Measurements from ENCODE around the gene IMPDH1. TPM values are rescaled to one million over a fixed set of nuclear protein-coding genes. Genes with fewer than 3 reads are reported as not detected.

Gene IMPDH1
- total RNA-seq, 2 experiments from 2014 or later: 26.5 to 27.0 TPM

DNA sequence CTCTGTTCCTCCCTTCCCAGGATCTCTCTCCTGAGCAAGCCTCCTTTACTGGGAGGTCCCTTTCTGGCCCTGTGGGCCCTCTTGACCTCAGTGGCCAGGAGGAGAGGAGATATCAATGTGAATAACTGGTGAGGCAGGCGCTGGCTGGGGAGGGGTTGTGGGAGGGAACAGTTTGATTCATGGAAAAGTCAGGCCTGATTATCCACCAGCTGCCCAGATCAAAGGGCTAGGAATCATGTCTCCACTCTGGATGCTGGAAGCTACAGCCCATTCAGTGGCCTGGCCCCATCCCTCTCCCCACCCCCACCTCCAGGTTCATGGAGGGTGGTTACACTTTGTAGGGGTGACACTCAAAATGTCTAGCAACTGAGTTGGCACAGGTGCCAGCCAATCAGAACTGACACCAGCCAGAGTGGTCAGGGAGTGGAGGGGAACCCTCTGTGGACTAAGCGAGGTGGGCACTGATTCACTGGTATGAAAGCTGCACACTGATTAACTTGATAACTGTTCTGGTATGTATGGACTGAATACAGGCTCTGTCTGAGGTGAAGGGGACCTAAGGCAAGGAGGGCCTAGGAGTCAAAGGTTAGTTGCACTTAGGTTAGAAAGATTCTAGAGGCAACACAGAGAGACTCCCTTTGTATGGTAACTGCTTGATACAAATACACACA lies 53.1 kb downstream of the IMPDH1 start:
- H3K9me3 Mint-ChIP-seq: no peaks in the 10 kb centered on the region
- H3K36me3 ChIP-seq (ENCODE audit: insufficient read depth, low read length): no peaks in the 10 kb centered on the region
- peaks cover 0 to 4% of the 10 kb centered on the region in 2 experiments for H3K9me3 ChIP-seq (ENCODE audit: control insufficient read depth in 1 of 2, insufficient read depth in 1 of 2, low read length in 2 of 2)
- H3K4me1 ChIP-seq (ENCODE audit: insufficient read depth, low read length): peaks cover 21% of the 10 kb centered on the region
- no peak overlapping the region for H3K27ac ChIP-seq (ENCODE audit: low read depth in 1 of 2, low read length in 2 of 2)
- intact Hi-C loops (cut with DNase I, micrococcal nuclease): no loop called here
- peaks cover 12% of the 10 kb centered on the region for H3K4me1 Mint-ChIP-seq (ENCODE audit: low read depth)
- H3K4me3 Mint-ChIP-seq: no peak overlapping the region
- no peak for TF ChIP-seq CTCF (IDR thresholded peaks at IDR 0.05)
- ATAC-seq (ENCODE audit: poor library complexity) (no peak), DNase-seq (no peak)
- H3K27ac Mint-ChIP-seq: no peak overlapping the region
- H3K4me3 ChIP-seq (ENCODE audit: low read length): no peak overlapping the region
- peaks cover 19 to 22% of the 10 kb centered on the region in 2 experiments for H3K27me3 ChIP-seq (ENCODE audit: control insufficient read depth in 1 of 2, insufficient read depth in 2 of 2, low read length in 2 of 2)
- CTCF ChIA-PET: interaction anchor here (1.6 kb wide), 1 partner anchor 30 kb away, joined by 10 read pairs; no protein-coding TSS in a partner anchor
- H3K27me3 Mint-ChIP-seq: peaks cover 37% of the 10 kb centered on the region
- H3K36me3 Mint-ChIP-seq (ENCODE audit: low read depth): no peaks in the 10 kb centered on the region
- POLR2A ChIA-PET: interaction anchor here (1.4 kb wide), 1 partner anchor 13 kb away, joined by 3 read pairs; the partner anchor contains the start of gene RBM28

GRCh38 chr7:128353610-128354009 lies 56.2 kb downstream of the IMPDH1 start:
- H3K4me3 Mint-ChIP-seq: peak overlapping the region; percentile 61
- POLR2A ChIA-PET: no interaction called here
- H3K36me3 ChIP-seq (ENCODE audit: insufficient read depth, low read length): no peaks in the 10 kb centered on the region
- peaks cover 14% of the 10 kb centered on the region for H3K4me1 ChIP-seq (ENCODE audit: insufficient read depth, low read length)
- TF ChIP-seq CTCF (IDR thresholded peaks at IDR 0.05): no peak
- H3K4me1 Mint-ChIP-seq (ENCODE audit: low read depth): peaks cover 6% of the 10 kb centered on the region
- ATAC-seq (ENCODE audit: poor library complexity) (no peak), DNase-seq (no peak)
- H3K27me3 Mint-ChIP-seq: peaks cover 41% of the 10 kb centered on the region
- peaks cover 0 to 11% of the 10 kb centered on the region in 2 experiments for H3K9me3 ChIP-seq (ENCODE audit: control insufficient read depth in 1 of 2, insufficient read depth in 1 of 2, low read length in 2 of 2)
- no peak overlapping the region for H3K27ac Mint-ChIP-seq
- no peaks in the 10 kb centered on the region for H3K36me3 Mint-ChIP-seq (ENCODE audit: low read depth)
- intact Hi-C loops (cut with DNase I, micrococcal nuclease): loop anchor here in 1 of 2 experiments (5.0 kb wide), 1 partner anchor 694 kb away; no protein-coding TSS in a partner anchor
- no peak overlapping the region for H3K4me3 ChIP-seq (ENCODE audit: low read length)
- no peaks in the 10 kb centered on the region for H3K9me3 Mint-ChIP-seq
- H3K27me3 ChIP-seq (ENCODE audit: control insufficient read depth in 1 of 2, insufficient read depth in 2 of 2, low read length in 2 of 2): peaks cover 17 to 29% of the 10 kb centered on the region in 2 experiments
- CTCF ChIA-PET: interaction anchor here (1.3 kb wide), 1 partner anchor 34 kb away, joined by 7 read pairs; no protein-coding TSS in a partner anchor
- H3K27ac ChIP-seq (ENCODE audit: low read depth in 1 of 2, low read length in 2 of 2): no peak overlapping the region

DNA sequence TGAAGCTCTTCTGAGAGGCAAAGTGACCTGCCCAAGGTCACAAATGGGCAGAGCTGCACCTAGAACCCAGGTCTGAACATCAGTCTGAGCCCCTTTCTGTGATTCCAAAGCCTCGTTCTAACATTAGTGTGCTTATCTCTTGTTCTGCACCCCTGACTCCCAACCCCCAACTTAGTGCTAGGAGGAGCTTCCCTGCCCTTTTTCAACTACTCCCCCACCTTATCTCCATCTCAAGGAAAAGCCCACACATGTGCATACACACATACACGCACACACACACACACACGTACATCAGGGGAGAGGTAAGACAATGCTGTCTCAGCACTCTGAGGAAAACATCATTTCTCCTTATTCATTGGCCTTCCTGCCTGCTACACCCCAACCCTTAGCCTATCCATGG lies 56.6 kb downstream of the IMPDH1 start:
- TF ChIP-seq CTCF (IDR thresholded peaks at IDR 0.05): no peak
- Histone ChIP-seq H3K27ac (ENCODE audit: low read depth in 1 of 2, low read length in 2 of 2) (no peak overlapping the region), H3K36me3 (ENCODE audit: insufficient read depth, low read length) (no peaks in the 10 kb centered on the region), H3K9me3 (ENCODE audit: control insufficient read depth in 1 of 2, insufficient read depth in 1 of 2, low read length in 2 of 2) (peaks cover 0 to 11% of the 10 kb centered on the region in 2 experiments), H3K4me1 (ENCODE audit: insufficient read depth, low read length) (peaks cover 14% of the 10 kb centered on the region), H3K27me3 (ENCODE audit: control insufficient read depth in 1 of 2, insufficient read depth in 2 of 2, low read length in 2 of 2) (peaks cover 17 to 29% of the 10 kb centered on the region in 2 experiments), H3K4me3 (ENCODE audit: low read length) (no peak overlapping the region)
- no peak overlapping the region for H3K27ac Mint-ChIP-seq
- CTCF ChIA-PET: interaction anchor here (1.3 kb wide), 1 partner anchor 34 kb away, joined by 7 read pairs; no protein-coding TSS in a partner anchor
- DNase-seq (no peak), ATAC-seq (ENCODE audit: poor library complexity) (no peak)
- POLR2A ChIA-PET: no interaction called here
- peaks cover 6% of the 10 kb centered on the region for H3K4me1 Mint-ChIP-seq (ENCODE audit: low read depth)
- H3K36me3 Mint-ChIP-seq (ENCODE audit: low read depth): no peaks in the 10 kb centered on the region
- intact Hi-C loops (cut with DNase I, micrococcal nuclease): loop anchor here in 1 of 2 experiments (5.0 kb wide), 1 partner anchor 694 kb away; no protein-coding TSS in a partner anchor
- H3K4me3 Mint-ChIP-seq: peak overlapping the region; percentile 78
- H3K9me3 Mint-ChIP-seq: no peaks in the 10 kb centered on the region
- H3K27me3 Mint-ChIP-seq: peaks cover 39% of the 10 kb centered on the region
